Measurements from ENCODE around the gene ATRX.
"Not testable (repeated sequence)": the region's sequence is repeated elsewhere in the genome, so short reads cannot be mapped to it uniquely, and the experiment has no call there.

Gene ATRX

DNA sequence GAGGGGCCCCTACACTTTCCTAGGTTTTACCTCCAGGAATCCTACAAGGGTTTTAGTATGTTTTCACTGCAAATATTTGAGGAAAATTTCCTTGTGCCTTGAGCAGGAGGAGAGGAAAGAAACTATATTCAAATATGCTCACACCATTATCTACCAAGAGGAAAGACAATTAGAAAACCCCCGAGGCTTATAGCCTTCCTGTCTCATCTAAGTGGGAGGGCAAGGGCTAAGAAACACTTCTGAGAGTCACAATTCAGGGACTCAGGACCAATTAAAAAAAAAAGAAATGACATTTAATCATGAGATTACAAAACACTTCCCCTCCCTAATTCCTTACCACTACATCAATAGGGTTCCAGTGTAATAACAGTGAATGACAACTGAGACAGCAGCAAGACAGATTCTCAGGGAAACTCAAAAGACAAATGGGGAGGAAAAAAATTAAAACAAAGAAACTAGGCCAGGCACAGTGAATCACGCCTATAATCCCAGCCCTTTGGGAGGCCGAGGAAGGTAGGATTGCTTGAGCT, 45.6 kb downstream of the ATRX start:
- no peak for DNase-seq (ENCODE audit: low spot score)

DNA sequence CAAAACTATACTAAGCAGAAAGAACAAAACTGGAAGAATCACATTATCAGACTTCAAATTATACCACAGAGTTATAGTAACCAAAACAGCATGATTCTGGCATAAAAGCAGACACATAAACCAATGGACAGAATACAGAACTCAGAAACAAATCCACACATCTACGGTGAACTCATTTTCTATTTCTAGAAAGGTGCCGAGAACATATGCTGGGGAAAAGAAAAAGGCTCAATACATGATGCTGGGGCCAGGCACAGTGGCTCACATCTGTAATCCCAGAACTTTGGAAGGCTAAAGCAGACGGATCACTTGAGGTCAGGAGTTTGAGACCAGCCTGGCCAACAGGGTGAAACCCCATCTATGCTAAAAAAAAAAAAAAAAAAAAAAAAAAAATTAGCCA, 52.7 kb downstream of the ATRX start:
- no peak for DNase-seq (ENCODE audit: low spot score)

DNA sequence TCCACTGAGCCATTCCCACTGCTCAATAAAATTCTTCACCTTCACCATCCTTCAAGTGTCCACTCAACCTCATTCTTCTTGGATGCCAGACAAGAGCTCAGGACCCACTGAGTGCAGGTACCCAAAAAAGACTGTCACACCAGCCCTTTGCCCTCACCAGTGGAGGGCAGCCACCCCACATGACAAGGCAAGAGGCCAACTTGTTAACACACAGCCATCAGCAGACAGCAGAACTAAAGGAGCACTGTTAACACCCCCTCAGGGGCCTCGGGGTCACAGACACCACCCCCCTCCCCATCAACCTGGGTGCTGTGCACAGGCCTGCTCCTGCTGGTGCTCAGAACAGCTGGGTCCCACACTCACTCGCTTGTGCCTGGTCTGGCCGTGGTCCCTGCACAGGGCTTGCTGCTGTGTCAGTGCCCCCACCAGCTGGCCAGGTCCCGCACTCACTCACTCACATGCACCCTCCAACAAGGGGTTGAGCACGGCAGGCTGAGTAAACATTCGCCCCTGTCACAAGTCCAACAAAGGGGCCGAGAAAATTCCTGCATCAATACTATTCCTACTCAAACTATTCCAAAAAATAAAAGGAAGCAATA, 54.1 kb downstream of the ATRX start:
- no peak for DNase-seq (ENCODE audit: low spot score)

DNA sequence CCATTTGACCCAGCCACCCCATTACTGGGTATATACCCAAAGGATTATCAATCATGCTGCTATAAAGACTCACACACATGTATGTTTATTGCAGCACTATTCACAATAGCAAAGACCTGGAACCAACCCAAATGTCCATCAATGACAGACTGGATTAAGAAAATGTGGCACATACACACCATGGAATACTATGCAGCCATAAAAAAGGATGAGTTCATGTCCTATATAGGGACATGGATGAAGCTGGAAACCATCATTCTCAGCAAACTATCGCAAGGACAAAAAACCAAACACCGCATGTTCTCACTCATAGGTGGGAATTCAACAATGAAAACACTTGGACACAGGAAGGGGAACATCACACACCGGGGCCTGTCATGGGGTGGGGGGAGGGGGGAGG, 59.9 kb downstream of the ATRX start:
- DNase-seq (ENCODE audit: low spot score): not testable (repeated sequence)

DNA sequence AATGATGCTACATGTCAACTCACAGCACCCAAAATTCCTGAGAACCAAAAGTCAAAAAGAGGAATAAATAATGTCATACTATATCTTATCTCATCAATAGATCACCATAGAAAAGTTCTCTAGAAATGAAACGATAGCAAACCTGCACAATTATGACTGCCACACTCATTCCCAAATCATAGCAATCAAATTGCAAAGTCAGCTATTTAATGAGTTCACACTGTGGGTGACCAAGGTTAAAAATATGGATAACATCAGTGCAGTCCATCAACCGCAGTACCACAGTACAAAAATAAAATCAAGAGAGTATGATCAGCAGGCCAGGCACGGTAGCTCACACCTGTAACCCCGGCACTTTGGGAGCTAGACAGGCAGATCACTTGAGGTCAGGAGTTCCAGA, 62.3 kb downstream of the ATRX start:
- no peak for DNase-seq (ENCODE audit: low spot score)

DNA sequence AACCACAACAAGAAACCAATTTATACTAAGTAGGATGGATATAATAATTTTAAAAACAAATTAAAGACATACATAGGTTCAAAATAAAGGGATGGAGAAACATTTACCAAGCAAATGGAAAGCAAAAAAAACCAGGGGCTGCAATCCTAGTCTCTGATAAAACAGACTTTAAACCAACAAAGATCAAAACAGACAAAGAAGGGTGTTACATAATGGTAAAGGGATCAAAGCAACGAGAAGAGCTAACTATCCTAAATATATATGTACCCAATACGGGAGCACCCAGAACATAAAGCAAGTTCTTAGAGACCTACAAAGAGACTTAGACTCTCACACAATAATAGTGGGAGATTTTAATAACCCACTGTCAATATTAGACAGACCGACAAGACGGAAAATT, 66.6 kb downstream of the ATRX start:
- DNase-seq (ENCODE audit: low spot score): no peak

DNA sequence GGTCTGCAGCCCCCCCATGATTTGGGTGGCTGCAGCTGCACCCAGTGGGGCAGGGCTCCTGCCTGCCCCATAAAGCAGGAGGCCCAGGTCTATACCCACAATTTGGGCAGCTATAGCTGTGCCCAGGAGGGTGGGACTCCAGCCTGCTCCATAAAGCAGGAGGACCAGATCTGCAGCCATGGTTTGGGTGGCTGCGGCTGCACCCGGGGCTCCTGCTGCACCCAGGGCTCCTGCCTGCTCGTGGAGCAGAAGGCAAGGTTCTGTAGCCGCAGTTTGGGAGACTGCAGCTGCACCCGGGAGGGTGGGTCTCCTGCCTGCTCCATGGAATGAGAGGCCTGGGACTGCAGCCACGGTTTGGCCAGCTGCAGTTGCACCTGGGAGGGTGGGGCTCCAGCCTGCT, 81.1 kb downstream of the ATRX start:
- no peak for DNase-seq (ENCODE audit: low spot score)

DNA sequence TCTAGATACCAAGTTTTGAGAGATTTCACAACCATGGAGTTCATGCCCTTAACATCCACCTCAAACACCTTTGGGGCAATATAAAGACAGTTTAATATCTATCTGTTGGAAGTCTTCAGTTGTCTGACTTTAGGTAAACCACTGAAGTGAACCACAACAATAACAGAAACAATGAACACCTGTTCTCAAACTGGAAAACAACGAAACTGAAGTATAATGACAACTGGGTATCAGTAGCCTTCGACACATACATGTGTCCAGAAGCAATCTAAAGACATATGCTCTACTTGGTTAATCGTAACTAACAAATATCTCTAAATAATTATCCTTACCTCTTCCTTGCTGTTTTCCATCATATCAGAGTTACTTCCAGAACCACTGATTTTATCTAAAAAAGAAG, 87.8 kb downstream of the ATRX start:
- no peak for DNase-seq (ENCODE audit: low spot score)

DNA sequence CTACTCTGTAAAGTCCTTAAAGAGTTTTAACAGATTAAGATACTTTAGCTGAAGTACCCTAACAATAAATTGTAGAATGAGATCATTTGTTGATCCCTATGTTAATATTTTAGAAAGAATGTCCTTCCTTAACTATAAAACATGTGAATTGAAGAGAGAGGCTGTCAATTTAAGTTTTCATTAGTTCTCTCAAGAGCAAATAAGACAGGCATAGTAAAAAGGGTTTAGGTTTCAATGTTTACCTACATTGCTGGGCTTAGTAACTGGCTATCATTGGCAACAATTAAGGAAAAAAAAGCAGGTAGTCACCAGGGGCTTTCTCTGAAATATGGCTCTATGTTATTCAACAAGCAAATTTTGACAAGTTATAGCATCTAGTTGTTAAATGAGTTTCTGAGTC, 91.5 kb downstream of the ATRX start:
- no peak for DNase-seq (ENCODE audit: low spot score)

DNA sequence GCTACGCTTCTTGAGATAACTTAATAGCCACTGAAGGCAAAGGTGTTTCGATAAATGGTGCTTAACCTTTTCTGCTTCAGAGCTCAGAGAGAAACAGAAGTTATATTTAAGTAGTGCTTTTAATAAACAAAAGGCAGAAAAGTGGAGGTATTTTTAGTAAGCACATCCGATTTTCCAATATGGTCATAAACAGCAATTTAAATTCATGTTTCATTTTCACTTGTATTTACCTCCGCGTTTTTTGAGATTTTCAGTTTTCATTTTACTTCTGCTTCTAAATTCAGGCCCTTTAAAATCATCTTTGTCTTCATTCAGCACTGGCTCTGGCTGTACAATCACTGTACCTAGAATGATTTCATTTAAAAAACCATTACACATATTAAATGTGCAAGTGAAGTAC, 92.4 kb downstream of the ATRX start:
- no peak for DNase-seq (ENCODE audit: low spot score)

DNA sequence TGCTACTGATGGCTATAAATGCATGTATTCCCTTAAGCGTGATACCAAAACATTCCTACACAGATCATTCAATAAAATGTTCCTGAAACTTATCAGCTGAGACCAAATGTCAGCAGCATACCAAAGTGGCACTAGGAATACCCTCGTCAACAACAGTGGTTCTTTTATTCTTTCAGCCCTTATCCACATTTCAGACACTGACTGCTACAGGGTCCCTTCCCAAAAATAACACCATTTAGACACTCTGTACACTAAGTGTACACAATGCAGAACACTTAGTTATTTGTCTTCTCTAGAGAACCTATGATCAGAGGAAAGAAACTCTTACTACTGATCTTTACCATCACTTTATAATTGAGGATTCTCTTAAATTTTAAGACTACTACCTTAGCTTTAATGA, 94.1 kb downstream of the ATRX start:
- DNase-seq (ENCODE audit: low spot score): no peak

DNA sequence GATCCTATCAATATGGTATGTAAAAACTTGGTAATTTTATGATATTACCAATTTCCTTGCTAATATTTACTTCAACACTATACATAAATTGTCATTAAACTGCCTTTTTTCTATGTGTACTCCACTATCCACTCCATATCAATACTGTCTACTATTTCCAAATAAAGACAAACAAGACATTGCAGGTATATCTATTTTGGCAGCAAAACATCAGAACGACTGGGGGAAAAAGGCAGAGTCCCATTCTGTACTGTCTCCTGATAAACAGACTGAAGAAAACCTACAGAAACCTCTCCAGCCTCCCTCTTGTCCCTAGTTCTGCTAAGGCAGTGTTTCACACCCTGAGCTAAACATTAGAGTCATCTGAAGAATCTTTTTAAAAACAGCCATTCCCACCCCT, 96.6 kb downstream of the ATRX start:
- DNase-seq (ENCODE audit: low spot score): no peak

DNA sequence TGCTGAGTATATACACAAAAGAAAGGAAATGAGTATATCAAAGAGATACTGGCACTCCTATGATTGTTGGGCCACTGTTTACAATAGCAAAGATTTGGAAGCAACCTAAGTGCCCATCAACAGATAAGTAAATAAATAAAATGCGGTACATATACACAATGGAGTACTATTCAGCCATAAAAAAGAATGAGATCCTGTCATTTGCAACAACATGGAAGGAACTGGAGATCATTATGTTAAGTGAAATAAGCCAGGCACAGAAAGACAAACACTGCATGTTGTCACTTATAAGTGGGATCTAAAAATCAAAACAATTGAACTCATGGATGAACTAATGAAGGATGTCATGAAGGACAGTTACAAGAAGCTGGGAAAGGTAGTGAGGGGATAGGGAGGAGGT, 100.3 kb downstream of the ATRX start:
- not testable (repeated sequence) for DNase-seq (ENCODE audit: low spot score)

DNA sequence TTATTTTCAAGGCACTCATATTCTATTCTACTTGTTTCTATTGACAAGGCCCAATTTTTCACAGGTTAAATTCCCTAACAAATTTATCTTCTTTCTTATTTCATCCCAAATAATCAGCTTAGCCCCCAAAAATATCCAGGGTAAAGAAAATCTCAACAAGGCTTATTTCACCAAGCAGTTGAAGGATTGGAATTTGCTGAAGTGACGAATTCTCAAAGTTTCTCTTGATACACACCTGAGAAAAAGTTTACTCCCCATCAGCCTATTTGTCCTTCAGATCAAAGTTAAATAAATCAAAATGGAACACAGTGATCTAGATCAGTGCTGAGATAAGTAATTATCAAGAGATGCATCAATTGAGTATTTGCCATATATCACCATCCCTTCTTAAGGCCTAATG, 106.9 kb downstream of the ATRX start:
- DNase-seq (ENCODE audit: low spot score): no peak

DNA sequence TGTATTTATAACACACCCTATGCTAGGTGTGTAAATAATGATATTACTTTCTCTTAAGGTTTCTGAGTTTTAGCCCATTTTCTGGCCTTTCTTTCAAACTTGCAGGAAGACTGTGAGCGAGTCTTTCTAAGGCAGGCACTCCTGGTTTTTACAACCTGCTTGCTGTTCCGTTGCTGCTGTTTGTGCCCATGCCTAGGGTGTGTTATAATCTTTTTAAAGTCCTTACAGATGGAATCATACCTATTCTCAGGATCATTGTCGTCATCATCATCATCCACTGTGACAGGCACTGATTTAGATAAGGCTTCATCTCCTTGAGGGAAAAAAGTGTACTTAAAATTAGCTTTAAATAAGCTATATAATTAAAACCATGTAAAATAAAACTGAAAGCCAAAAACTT, 110.0 kb downstream of the ATRX start:
- no peak for DNase-seq (ENCODE audit: low spot score)

DNA sequence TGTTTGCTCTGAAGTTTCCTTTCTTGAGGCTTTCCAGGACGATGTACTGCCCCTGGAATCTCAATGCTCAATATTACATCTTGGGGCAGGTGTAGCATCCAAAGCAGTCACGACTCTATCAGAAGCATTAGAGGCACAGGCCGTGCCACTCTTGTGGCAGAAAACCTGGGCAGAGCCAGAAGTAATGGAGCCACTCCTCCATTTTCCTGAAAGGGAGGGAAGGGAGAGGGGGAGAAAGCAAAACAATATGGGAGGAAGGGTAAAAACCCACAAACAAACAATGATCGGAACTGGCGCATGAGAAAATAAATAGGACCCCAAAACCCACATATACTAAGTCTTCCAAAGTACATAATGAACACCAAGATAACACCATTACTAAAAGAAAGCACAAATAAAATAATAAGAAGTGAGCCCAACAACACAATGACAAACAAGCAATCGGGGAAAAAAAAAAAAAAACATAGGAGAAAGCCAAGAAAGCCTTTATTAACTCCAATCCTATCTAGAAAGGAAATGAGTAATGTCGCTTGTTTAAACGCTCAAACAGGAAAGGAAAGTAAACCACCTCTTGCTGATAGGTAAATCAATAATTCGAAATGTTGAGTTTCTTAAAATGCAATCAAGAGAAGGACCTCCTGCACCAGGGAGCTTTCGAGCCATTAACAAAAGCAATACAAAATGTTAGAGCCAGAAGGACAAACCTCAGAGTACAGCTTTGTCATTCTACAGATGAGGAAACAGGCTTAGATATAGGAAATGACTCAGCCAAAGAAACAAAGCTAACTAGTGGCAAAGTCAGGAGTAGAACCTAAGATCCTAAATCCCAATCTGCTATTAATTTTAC, 117.4 kb downstream of the ATRX start:
- no peak for DNase-seq (ENCODE audit: low spot score)

DNA sequence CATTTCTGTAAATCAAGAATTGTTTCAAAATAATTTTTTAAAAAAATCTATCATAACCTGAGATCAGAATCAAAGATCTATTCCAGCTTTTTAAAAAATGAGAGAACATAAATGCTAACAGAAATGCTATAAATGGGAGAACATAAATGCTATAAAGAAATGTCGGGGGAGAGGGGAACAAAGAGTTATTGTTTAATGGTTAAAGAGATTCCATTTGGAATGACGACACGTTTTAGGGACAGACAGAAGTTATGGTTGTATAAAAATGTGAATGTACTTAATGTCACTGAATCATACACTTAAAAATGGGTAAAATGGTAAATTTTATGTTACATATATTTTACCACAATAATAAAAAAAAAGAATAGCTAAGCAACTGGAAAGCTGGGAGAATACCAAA, 127.1 kb downstream of the ATRX start:
- peak; percentile 57 for DNase-seq (ENCODE audit: low spot score)

DNA sequence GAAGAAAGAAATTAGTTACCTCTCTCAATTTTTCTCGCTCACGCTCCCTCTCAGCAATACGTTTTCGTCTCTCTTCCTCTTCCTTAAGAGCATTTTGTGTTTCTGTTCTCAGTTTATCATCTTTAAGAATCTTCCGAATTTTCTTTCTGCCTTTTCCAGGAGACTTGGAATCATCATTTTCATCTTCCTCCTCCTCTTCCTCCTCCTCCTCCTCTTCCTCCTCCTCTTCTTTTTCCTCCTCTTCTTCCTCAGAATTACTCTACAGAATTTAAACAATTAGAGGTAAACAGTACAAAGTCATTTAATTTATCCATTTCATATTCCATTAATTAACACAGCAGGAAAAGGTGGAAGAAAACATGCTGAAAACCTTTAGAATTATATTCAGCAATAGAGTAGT, 133.9 kb downstream of the ATRX start:
- DNase-seq (ENCODE audit: low spot score): no peak

DNA sequence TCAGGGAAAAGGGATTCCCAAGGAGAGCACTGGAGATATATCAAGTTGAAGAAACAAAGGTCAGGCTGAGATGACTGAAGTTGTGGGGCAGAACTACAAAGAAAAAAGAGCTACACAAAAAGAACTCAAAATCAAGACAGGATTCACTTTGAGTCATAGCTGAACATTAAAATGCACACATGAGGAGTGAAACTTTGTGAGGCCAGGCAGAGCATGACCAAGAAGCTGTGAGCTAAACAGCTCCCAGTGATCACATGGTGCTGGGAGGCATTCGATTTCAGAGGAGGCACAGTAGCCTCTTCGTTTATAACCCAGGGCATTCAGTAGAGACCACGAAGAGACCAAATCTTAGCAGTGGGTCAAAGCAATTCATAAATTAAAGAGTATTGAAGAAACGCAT, 145.3 kb downstream of the ATRX start:
- DNase-seq (ENCODE audit: low spot score): no peak

DNA sequence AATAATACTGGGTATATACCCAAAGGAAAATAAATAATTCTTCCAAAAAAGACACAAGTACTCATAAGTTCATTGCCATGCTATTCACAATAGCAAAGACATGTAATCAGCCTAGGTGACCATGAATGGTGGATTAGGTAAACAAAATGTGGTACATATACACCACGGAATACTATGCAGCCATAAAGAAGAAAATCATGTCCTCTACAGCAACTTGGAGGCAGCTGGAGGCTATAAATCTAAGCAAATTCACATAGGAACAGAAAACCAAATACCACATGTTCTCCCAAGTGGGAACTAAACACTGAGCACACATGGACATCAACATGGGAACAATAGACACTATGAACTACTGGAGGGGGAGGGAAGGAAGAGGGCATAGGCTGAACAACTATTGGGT, 146.2 kb downstream of the ATRX start:
- no peak for DNase-seq (ENCODE audit: low spot score)

DNA sequence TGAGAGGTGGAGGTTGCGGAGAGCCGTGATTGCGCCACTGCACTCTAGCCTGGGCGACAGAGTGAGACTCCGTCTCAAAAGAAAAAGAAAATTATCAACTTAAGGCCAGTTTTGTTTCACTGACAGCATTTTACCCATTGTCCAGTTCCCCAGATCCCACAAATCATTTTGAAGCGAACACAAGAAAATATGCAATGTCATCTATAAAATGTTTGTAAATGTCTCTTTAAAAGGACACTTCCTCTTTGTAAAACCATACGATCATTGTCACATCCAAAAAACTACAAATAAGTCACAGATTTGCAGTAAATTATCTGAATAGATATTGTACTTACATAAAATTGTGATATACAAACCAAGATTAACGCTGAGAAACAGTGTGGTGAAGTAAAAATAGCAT, 147.6 kb downstream of the ATRX start:
- DNase-seq (ENCODE audit: low spot score): no peak

DNA sequence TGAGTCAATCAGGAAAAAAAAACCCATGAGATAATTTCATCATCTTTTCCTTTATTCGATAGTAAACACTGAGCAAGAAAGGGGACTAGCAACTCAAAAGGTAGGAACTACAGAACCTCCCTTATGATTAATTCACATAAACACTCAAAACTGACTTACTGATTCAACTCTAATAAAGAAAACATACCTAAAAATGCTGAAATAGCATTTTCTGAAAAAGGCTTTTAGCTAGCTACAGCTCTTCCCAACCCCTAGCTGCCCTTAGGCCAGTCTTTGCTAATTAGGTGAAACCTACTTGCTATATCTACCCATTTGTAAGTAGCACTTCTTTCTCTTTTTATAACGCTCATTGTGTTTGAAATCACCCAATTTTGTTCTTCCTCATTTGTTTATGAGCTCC, 150.6 kb downstream of the ATRX start:
- DNase-seq (ENCODE audit: low spot score): no peak

DNA sequence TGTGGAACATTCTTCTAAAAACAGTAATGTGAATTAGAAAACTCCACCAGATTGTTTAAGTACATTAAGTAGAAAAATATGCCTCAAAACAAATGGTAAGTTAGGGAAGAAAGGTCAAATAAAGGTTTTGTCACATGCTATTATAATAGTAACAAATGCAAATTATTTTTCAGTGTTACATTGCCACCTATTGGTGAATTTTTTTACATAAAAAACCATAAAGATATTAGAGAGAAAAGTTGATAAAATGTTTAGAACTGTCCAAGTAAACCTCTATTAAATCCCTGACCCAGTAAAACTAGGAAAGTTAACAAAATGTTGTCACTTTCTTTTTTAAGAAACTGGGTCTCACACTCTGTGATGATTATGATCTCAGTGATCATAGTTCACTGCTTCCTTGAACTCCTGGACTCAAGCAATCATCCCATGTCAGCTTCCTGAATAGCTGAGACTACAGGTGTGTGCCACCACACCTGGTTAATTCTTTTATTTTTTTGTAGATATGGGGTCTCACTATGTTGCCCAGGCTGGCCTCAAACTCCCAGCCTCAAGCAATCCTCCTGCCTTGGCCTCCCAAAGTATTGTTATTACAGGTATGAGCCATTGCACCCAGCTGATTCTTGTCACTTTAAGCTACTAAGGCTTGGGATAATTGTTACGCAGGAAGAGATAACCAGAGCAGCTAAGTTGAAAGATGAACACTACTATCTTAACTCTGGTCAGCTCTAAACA, 157.6 kb downstream of the ATRX start:
- DNase-seq (ENCODE audit: low spot score): no peak

All from pons (tissue), 1 donor.